ENCODE data around the gene FCMR. TPM values are rescaled to one million over a fixed set of nuclear protein-coding genes. Genes with fewer than 3 reads are reported as not detected.

Gene FCMR
- total RNA-seq, 1 donor from 2014 or later: not detected

- Mint-ChIP-seq H3K9me3 (ENCODE audit: low read depth) (no peaks in the 10 kb centered on the region), H3K4me1 (ENCODE audit: low read depth) (peaks cover 16% of the 10 kb centered on the region), H3K4me3 (ENCODE audit: low read depth) (no peak overlapping the region), H3K27me3 (peaks cover 22% of the 10 kb centered on the region), H3K36me3 (ENCODE audit: insufficient read depth) (no peaks in the 10 kb centered on the region), H3K27ac (no peak overlapping the region)
- no peak for DNase-seq (ENCODE audit: low spot score, unreplicated experiment)
- TF ChIP-seq CTCF (IDR thresholded peaks at IDR 0.05; ENCODE audit: unreplicated experiment): no peak
Measured at GRCh38 chr1:206944703-206945102, 23.0 kb upstream of the FCMR start.

- DNase-seq (ENCODE audit: low spot score, unreplicated experiment): no peak
- H3K4me3 Mint-ChIP-seq (ENCODE audit: low read depth): no peak overlapping the region
- H3K9me3 Mint-ChIP-seq (ENCODE audit: low read depth): no peaks in the 10 kb centered on the region
- no peaks in the 10 kb centered on the region for H3K36me3 Mint-ChIP-seq (ENCODE audit: insufficient read depth)
- H3K27ac Mint-ChIP-seq: no peak overlapping the region
- TF ChIP-seq CTCF (IDR thresholded peaks at IDR 0.05; ENCODE audit: unreplicated experiment): no peak
- peaks cover 20% of the 10 kb centered on the region for H3K4me1 Mint-ChIP-seq (ENCODE audit: low read depth)
- peaks cover 20% of the 10 kb centered on the region for H3K27me3 Mint-ChIP-seq
Measured at GRCh38 chr1:206941766-206942418, 20.2 kb upstream of the FCMR start.

- no peak for TF ChIP-seq CTCF (IDR thresholded peaks at IDR 0.05; ENCODE audit: unreplicated experiment)
- Mint-ChIP-seq H3K36me3 (ENCODE audit: insufficient read depth) (no peaks in the 10 kb centered on the region), H3K9me3 (ENCODE audit: low read depth) (no peaks in the 10 kb centered on the region), H3K27ac (no peak overlapping the region), H3K27me3 (peaks cover 13% of the 10 kb centered on the region), H3K4me3 (ENCODE audit: low read depth) (no peak overlapping the region), H3K4me1 (ENCODE audit: low read depth) (peaks cover 21% of the 10 kb centered on the region)
- no peak for DNase-seq (ENCODE audit: low spot score, unreplicated experiment)
Measured at GRCh38 chr1:206940588-206940936, 18.8 kb upstream of the FCMR start.

GRCh38 chr1:206939841-206940587, 18.3 kb upstream of the FCMR start:
- peaks cover 15% of the 10 kb centered on the region for H3K27me3 Mint-ChIP-seq
- no peak overlapping the region for H3K4me3 Mint-ChIP-seq (ENCODE audit: low read depth)
- no peak for TF ChIP-seq CTCF (IDR thresholded peaks at IDR 0.05; ENCODE audit: unreplicated experiment)
- H3K4me1 Mint-ChIP-seq (ENCODE audit: low read depth): peaks cover 21% of the 10 kb centered on the region
- H3K9me3 Mint-ChIP-seq (ENCODE audit: low read depth): no peaks in the 10 kb centered on the region
- DNase-seq (ENCODE audit: low spot score, unreplicated experiment): no peak
- no peak overlapping the region for H3K27ac Mint-ChIP-seq
- H3K36me3 Mint-ChIP-seq (ENCODE audit: insufficient read depth): no peaks in the 10 kb centered on the region

- Mint-ChIP-seq H3K4me3 (ENCODE audit: low read depth) (no peak overlapping the region), H3K27me3 (peaks cover 12% of the 10 kb centered on the region), H3K27ac (no peak overlapping the region), H3K9me3 (ENCODE audit: low read depth) (no peaks in the 10 kb centered on the region), H3K36me3 (ENCODE audit: insufficient read depth) (no peaks in the 10 kb centered on the region), H3K4me1 (ENCODE audit: low read depth) (peaks cover 21% of the 10 kb centered on the region)
- DNase-seq (ENCODE audit: low spot score, unreplicated experiment): no peak
- no peak for TF ChIP-seq CTCF (IDR thresholded peaks at IDR 0.05; ENCODE audit: unreplicated experiment)
Measured at GRCh38 chr1:206939131-206939530, 17.4 kb upstream of the FCMR start.
